Stimulated activated CD4-positive, alpha-beta T cell treated with anti-CD3 and anti-CD28 coated beads, Interleukin-12 subunit alpha, Interleukin-12 subunit beta, amount 100 ng/mL, for 4 hours (primary cell): Measurements from ENCODE around the gene TAF6.
A peak's percentile ranks its signal among the peaks of the same experiment; 100 is the strongest.

ENCODE experiments used
- DNase-seq: peaks from one replicate; pipeline ENCODE4 v3.0.0-alpha.2; 2020

The TAF6 gene

DNA sequence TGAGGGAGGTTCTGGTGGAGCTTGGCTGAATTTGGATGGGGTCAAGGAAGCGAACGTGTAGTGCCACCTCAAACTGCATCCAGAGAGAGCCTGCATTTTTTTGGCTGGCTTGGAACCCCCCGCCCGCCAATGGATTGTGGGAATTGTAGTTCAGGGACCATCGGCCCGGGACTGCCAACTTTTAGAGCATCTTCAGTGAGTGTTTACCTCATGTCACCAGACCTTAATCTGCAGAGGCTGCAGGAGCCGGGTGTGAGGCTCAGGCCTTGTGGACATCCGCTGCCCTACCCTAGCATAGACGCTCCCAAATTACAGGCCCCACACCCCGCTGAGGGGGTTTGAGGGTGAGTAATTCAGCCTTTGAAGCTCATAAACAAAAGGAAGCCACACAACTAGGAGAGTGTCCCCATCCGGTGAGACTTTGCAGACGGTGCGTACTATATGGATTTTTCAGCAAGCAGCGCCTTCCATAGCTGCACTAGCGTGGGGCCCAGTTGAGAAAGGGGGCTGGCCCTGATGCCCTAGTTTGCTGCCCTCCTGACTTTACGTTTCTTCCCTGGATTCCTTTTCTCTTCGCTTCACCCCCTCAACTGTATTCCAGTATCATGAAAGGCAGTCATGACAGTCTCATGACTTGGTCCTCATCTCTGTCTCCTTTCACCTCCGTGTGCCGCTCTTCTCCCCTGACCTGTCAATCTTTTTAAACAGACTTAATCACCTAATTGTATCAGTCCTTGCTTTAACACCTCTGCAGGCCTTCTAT lies 993 bp upstream of the TAF6 start:
- DNase-seq: peak; percentile 55

DNA sequence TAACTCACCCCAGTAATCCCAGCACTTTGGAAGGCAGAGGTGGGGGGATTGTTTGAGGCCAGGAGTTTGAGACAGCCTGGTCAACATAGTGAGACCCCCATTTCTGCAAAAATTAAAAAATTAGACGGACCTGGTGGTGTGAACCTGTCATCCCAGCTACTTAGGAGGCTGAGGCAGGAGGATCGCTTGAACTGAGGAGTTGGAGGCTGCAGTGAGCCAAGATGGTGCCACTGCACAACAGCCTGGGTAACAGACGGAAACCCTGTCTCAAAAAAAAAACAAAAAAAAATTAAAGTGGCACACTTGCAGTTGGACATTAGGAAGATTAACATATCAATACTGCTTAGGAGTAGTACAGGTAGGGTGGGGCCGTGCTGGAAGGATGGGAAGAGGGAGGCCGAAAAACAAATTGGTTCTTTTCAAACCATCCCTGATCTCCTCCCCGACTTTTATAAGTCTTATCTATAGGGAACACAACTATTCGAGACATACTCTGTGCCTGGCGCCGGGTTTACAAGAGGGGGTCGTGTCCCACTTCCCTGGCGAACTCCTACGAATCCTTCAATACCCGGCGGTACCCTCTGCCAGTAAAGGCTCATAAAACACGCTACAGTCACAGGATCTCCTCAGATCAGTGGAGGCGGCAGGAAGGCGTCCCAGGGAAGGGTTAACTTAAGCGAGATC lies 628 bp downstream of the TAF6 start:
- DNase-seq: no peak

DNA sequence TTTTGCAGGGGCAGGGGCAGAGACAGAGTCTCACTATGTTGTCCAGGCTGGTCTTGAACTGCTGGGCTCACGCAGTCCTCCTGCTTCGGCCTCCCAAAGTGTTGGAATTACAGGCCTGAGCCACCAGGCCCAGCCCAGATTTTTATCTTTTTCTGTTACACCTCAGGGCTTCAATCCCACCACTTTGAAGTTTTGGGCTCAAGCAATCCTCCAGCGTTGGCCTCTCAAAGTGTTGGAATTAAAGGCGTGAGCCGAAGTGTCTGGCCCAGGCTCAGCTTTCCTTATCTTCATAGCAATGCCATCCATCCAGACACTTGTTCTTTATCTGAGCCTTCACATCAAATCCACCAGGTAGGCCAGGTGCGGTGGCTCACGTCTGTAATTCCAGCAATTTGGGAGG lies 4.1 kb downstream of the TAF6 start:
- no peak for DNase-seq

DNA sequence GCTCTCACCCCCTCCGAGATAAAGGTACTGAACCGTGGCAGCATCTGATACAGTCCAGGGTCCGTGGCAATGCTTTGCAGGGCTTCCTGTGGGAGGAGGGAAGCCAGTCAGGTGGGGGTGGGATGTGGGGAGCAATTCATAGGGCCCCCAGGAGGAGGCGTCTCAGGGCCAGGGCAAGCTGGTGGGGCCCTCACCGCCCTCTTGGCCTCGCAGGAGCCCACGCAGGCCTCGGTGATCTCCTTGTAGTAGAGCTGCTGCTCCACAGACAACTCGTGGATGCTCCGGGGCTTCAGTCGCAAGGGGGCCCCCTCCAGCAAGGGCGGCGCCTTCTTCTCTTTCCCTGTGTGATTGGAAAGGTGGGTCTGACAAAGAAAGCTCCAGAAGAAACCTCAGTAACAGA lies 7.2 kb downstream of the TAF6 start:
- DNase-seq: no peak

DNA sequence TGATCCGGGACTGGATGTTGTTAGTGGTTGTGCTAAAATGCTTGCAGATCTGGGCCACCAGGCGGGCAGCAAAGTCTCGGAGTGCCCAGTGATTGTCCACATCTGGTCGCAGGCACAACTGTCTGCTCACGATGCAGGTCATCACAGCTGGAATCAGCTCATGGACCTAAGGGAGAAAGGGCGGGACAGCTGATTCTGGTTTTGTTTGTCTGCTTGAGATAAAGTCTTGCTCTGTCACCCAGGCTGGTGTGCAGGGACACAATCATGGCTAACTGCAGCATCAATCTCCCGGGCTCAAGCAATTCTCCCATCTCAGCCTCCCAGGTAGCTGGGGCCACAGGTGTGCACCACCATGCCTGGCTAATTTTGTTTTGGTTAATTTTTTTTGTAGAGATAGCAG lies 8.0 kb downstream of the TAF6 start:
- no peak for DNase-seq

DNA sequence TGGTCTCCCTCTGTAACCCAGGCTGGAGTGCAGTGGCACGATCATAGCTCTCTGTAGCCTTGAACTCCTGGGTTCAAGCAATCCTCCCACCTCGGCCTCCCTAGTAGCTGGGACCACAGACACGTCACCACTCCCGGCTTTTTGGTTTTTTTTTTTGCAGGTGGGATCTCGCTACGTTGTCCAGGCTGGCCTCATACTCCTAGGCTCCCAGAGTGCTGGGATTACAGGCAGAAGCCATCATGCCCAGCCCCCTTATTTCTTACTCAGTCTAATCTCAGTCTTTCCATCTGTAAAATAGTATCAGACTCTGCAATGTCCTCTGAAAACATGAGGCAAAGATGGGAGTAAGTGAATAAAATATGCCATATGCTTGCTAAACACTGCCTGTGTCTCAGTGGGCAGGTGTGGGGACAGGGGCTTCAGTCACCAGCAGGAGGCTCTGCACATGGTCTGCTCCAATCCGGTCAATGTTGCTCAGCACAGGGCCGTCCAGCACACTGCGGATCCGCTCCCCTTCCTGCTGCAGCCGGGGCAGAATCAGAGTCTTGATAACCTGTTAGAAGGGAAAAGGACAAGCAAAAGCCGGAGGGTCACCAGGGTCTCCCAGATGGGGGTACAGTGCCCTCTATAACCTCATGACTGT lies 9.5 kb downstream of the TAF6 start:
- DNase-seq: no peak

DNA sequence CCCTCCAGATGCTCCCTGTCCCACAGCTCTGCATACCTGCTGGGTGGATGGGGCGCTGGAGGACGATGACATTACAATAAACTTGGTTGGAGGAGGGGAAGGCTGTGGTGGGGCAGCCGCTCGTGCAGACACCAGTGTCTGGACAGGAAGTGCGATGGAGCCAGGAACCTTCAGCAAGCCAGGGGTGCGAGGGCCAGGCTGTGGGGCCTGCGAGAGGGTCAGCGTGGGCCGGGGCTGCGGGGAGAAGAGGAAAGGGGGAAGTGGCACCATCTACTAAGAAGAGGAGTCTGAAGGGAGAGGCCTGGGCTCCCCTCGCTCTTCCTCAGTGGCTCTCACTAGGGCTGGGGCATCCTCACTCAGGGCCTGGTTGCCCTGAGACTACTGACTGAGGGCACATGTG lies 11.3 kb downstream of the TAF6 start:
- DNase-seq: no peak

DNA sequence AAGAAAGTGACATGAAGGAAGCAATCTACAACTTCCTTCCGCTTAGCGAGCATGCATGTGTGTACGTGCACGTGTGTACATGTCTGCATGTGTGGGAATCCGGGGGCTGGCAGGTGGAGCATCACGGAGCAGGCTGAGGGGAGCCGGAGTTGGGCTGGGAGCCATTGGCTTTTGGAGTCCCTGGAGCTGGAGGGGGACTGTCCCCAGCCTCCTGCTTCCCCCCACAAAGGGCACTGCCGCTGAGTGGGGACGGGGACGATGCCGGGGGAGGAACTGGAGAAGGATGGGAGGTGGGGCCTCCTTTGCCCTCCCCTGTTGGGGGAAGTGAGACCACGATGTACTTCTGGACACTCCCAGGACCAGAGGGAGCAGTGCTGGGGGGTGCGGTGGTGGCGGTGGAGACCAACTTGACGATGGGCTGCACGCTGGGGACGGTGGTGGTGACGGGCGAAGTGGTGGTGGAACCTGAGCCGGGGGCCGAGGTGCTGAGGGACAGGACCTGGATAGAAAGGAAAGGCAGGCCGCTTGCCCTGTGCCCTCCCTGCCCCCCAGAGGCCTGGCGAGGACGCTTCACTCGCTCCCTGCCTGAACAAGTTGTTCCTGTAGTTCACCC lies 11.9 kb downstream of the TAF6 start:
- no peak for DNase-seq

DNA sequence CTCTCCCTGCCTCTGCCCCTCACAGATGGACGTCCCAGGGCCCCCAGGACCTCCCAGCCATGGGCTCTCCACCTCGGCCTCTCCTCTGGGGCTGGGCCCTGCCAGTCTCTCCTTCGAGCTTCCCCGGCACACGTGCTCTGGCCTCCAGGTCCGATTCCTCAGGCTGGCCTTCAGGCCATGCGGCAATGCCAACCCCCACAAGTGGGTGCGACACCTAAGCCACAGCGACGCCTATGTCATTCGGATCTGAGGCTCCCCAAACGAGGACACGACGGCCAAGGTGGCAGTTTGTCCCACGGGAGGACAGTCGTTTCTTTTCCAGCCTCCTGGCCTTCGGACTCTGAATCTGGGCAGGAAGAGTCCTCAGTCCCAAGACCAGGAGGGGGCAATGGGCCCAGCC lies 12.5 kb downstream of the TAF6 start:
- DNase-seq: no peak

DNA sequence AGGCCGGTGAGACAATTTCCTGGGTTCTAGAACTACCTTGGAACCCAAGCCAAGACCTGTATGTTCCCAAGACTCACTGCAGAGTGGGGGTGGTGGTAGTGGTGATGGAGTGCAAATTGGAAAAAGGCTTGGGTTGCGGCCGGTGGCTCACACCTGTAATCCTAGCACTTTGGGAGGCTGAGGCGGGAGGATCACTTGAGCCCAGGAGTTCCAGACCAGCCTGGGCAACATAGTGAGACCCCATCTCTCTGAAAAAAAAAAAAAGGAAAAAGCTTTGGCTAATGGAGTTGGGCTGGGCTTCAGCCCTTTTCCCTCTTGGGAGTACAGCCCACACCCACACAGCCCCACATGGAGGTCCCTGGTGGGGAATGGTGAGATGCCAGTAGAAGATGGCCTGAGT lies 13.6 kb downstream of the TAF6 start:
- no peak for DNase-seq

DNA sequence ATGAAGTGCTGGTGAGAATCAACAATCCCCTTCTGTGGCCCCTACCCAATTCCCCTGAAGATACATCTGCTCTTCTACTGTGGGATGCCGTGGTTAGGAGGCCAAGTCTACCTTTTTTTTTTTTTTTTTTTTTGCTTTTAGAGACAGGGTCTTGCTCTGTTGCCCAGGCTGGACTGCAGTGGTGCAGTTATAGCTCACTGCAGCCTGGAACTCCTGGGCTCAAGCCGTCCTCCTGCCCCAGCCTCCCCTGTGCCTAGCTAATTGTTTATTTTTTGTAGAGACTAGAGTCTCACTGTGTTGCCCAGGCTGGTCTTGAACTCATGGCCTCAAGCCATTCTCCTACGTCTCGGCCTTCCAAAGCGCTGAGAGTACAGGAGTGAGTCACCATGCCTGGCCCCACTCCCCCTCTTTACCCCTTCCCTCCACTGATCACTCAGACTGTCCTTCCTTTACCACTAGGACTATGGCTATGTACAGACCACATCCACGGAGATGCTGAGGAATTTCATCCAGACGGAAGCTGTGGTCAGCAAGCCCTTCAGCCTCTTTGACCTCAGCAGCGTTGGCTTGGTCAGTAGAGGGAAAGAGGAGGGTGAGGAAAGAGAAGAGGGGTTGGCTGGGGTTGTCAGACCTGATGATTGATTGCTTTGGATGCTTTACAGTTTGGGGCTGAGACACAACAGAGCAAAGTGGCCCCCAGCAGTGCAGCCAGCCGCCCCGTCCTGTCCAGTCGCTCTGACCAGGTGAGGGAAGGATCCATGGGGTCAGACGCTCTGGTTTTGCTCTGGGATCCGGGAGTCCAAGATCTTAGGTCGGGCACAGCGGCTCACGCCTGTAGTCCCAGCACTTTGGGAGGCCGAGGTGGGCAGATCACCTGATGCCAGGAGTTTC lies 16.0 kb downstream of the TAF6 start:
- DNase-seq: no peak

DNA sequence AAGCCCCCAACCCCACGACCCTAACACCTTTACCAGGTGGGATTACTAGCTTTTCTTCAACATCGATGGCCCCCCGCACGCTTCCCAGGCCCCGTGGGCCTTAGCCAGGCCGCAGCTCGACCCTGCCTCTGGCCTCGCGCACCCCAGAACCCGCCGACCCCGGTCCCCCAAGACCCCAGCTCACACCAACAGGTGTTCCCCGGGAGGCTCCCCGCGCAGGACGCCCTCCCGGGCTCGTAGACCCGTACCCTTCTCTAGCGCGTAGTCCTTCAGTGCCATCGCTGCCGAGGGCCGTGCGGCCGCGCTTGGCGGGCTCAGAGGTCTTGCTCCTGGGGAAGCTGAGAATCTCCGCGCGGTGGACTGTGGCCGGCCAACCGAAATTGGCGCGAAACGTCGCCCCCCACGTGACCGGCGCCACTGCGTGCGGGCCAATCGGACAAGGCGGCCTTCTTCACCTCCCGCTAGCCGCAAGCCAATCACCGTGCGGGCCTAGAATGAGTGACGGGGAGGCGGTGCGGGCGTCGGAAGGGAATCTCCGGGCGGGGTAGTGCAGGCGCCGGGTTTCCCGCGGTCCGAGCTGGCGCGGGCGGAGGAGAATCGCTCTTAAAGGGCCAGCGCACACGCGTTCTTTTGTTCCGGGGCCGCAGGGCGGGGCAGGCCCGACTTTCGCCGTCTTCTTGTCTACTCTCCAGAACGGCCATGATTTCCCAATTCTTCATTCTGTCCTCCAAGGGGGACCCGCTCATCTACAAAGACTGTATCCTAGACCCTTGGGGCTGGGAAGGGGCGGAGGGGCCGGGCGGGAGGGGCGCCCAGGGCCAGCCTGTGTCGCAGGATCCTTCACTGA lies 17.9 kb downstream of the TAF6 start, which contains the start of the genes AP4M1 and MCM7:
TSS of gene AP4M1 (plus strand) at position 628 of the 847 bp plus-strand sequence. CDS start at position 700, 72 bp downstream.
TSS of gene MCM7 (minus strand) at position 382 of the 847 bp plus-strand sequence. CDS start at position 279, 103 bp downstream.
- DNase-seq: peak; percentile 93

DNA sequence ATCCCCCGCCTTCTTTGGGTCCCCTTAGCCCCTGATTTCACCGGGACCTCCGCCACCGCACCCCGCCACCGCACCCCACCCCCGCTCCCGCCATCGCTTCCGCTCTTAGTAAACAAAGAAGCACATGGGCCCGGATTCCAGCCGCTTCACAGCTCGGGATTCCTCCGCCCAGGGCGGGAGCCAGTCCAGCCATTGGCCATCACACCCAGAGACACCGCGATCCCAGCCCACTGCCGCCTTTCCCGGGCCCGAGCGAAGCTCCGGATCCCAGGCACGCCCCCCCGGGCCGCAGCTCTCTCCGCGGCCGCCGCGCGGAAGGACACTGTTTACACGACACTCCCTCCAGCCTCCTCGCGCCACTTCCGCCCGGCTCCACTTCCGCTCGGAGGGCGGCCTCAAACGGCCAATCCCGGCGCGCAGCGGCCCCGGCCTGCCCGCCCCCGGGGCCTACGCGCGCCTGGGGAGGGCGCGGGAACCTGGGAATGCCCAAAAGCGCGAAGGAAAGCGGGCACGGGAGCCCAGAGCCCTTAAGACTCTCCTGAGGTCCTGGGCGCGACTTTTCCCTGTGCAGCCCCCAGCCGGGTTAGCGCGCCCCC lies 18.6 kb downstream of the TAF6 start:
- DNase-seq: peak; percentile 81

DNA sequence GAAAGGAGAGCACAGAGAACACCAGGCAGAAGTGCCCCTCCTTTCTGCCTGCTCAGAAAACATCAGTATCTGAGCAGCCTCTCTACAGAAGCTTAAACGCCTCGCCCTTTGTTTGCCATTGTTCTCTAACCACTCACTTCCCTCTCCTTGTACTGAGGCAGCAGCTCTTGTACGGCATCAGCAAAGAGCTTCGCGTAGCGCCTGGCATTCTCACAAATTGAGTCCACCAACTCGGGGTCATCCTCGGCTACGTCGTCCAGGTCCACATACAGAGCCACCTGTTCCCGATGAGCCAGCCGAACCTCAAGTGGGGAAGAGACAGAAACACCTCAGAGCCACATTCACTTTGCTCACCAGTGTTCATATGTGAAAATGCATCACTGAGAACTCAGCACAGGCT lies 19.7 kb downstream of the TAF6 start:
- no peak for DNase-seq

DNA sequence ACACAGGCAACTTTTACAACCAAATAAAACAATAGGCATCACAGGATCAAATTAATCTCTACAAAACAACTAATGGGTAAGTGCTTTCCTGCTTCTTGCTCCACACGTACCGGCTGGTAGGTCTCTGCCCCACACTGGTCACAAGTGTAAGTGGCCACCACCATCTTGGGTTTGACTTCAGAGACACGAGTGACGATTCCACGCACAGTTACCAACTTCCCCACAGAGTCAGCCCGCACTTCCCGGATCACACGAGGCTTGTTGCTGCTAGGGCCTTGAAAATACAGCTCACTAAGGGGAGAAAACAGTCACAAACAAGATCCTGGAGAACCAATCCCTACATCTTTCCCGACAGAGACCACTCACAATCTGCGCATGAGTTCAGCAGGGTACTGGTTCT lies 20.2 kb downstream of the TAF6 start:
- no peak for DNase-seq

DNA sequence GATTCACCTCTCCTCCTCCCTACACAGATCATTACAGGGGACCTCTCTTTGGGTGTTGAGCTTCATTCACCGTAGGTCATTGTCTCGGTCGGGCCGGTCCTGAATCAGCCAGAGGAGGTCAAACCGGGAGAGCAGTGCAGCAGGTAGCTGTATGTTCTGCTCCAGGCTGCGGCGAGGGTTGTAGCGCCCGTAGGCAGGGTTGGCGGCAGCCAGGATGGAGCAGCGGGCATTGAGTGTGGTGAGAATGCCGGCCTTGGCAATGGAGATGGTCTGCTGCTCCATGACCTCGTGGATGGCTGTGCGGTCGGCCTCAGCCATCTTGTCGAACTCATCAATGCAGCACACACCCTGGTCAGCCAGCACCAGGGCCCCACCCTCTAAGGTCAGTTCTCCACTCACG lies 23.5 kb downstream of the TAF6 start:
- DNase-seq: no peak

DNA sequence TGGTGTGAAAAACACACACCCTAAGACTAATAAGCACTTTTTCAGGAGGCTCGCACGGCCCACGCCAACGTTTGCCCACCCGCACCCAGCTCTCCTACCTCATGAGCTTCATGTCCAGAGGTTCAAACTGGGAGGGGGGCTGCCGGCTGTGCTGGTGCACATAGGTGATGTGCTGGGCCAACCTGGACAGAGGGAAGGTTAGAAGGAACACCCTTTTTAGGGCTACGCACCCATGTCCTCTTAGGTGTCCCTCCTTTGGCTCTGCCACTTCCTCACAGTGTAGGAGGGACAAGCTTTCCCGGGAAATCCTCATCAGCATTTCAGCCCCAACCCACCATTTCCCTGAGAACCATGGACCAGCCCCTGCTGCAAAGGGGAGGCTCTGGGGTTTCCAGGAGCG lies 23.9 kb downstream of the TAF6 start:
- DNase-seq: no peak

DNA sequence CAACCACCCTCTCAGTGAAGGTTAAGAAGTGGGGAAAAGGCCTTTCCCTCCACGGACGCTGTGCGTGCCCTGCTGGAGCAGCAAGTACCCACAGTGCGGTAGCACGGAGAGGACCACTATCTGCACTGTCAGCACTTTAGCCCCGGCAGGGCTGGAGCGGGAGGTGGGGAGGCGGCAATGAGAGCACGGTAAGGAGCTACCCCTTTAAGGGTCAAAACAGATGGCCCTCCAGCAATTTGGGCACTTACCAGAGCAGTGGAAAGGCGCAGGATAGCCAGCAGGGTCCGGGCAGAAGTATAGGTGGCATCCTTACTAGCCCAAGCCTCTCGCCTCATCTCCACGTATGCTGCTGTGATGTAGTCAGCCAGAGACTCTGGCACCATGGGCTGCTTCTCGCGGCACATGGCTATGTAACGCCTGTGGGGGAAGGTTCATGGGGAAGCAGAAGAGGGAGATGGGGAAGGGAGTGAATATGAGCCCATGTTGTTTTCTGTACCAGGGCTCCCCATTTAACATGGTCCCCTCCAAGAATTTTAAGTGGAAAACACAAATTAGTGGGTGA lies 25.2 kb downstream of the TAF6 start:
- no peak for DNase-seq

DNA sequence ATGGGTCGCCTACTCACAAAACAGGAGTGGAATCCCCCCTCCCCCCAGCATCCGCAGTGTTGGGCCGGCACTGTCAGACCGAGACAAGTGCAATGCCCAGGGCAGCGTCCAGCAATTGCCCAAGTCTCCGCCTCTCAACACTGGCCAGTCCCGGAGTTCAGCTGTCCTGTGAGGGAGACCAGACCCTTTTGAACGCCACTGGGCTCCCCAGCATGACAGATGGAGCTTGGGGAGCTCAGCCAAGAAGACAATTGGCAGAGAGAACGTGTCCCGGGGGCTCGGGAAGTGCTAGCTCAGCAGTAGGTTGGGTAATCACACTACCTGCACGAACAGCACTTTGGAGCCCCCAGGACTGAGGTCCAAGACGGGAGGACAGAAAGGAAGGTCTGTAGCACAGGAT lies 25.7 kb downstream of the TAF6 start:
- DNase-seq: no peak

DNA sequence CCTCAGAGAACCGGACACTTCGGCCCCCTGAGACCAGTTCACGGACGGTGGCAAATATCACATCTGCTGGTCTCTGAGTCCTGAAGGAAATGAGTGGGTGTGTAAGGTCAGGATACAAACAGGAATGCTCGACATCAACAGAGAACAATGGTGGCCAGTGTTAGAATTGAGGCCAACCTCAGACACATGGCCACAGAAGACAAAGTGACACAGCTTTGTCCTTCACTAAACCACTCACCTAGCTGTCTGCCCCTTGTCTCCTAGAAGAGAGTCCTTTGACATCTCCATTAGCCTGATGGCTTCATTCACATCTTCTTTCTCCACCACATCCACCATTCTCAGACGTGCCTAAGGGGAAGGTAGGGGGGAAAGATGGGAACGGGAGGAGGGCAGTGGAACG lies 26.1 kb downstream of the TAF6 start:
- no peak for DNase-seq
